ENCODE data around the gene ALAS1. TPM values are rescaled to one million over a fixed set of nuclear protein-coding genes. Genes with fewer than 3 reads are reported as not detected.

ALAS1 gene
- total and polyA plus RNA-seq, 4 donors: 38.7 to 85.1 (median 57.2) TPM

- Histone ChIP-seq H3K4me1 (ENCODE audit: control insufficient read depth in 5 of 5, insufficient read depth in 5 of 5, low read length in 5 of 5) (peaks cover 0 to 15% (median 10%) of the 10 kb centered on the region in 5 donors), H3K36me3 (ENCODE audit: control insufficient read depth in 4 of 4, insufficient read depth in 4 of 4, low read length in 4 of 4) (peaks cover 0 to 24% (median 13%) of the 10 kb centered on the region in 4 donors), H3K9me3 (ENCODE audit: control insufficient read depth in 4 of 4, insufficient read depth in 3 of 4, low read length in 3 of 4) (peaks cover 0 to 3% (median 0%) of the 10 kb centered on the region in 4 donors), H3K9ac (ENCODE audit: insufficient read depth in 1 of 2, low read length in 2 of 2) (peak overlapping the region; percentile 11 to 51), H3K27me3 (ENCODE audit: control insufficient read depth in 3 of 3, insufficient read depth in 3 of 3, low read length in 2 of 3) (no peaks in the 10 kb centered on the region), H3K4me3 (peak overlapping the region; percentile 53), H3K27ac (ENCODE audit: low read depth in 1 of 2, low read length in 1 of 2) (peak overlapping the region in 1 of 2 donors; percentile 88)
- 32 to 54% methylated on average over 8 of the region's 8 CpGs for WGBS, 2 donors
- DNase-seq: peak in 1 of 3 donors; percentile 8
- no peak for ATAC-seq (ENCODE audit: insufficient read depth, low FRiP score)
- TF ChIP-seq CTCF (IDR thresholded peaks at IDR 0.05; ENCODE audit: control extremely low read depth, extremely low read depth): no peak
Observed at GRCh38 chr3:52246264-52246620, 48.3 kb downstream of the ALAS1 start.

GRCh38 chr3:52246728-52247408, 48.9 kb downstream of the ALAS1 start:
- peaks cover 0 to 3% (median 0%) of the 10 kb centered on the region in 4 donors for H3K9me3 ChIP-seq (ENCODE audit: control insufficient read depth in 4 of 4, insufficient read depth in 3 of 4, low read length in 3 of 4)
- H3K9ac ChIP-seq (ENCODE audit: insufficient read depth in 1 of 2, low read length in 2 of 2): no peak overlapping the region
- H3K4me3 ChIP-seq: no peak overlapping the region
- ATAC-seq (ENCODE audit: insufficient read depth, low FRiP score) (no peak), DNase-seq (no peak)
- peak overlapping the region in 1 of 2 donors; percentile 88 for H3K27ac ChIP-seq (ENCODE audit: low read depth in 1 of 2, low read length in 1 of 2)
- no peaks in the 10 kb centered on the region for H3K27me3 ChIP-seq (ENCODE audit: control insufficient read depth in 3 of 3, insufficient read depth in 3 of 3, low read length in 2 of 3)
- no peak for TF ChIP-seq CTCF (IDR thresholded peaks at IDR 0.05; ENCODE audit: control extremely low read depth, extremely low read depth)
- 58 to 69% methylated on average over 14 of the region's 14 CpGs for WGBS, 2 donors
- peaks cover 0 to 15% (median 10%) of the 10 kb centered on the region in 5 donors for H3K4me1 ChIP-seq (ENCODE audit: control insufficient read depth in 5 of 5, insufficient read depth in 5 of 5, low read length in 5 of 5)
- peaks cover 0 to 24% (median 14%) of the 10 kb centered on the region in 4 donors for H3K36me3 ChIP-seq (ENCODE audit: control insufficient read depth in 4 of 4, insufficient read depth in 4 of 4, low read length in 4 of 4)

GRCh38 chr3:52247409-52248164, 49.6 kb downstream of the ALAS1 start:
- ATAC-seq (ENCODE audit: insufficient read depth, low FRiP score): no peak
- TF ChIP-seq CTCF (IDR thresholded peaks at IDR 0.05; ENCODE audit: control extremely low read depth, extremely low read depth): no peak
- no peak for DNase-seq
- peaks cover 0 to 24% (median 16%) of the 10 kb centered on the region in 4 donors for H3K36me3 ChIP-seq (ENCODE audit: control insufficient read depth in 4 of 4, insufficient read depth in 4 of 4, low read length in 4 of 4)
- H3K27ac ChIP-seq (ENCODE audit: low read depth in 1 of 2, low read length in 1 of 2): peak overlapping the region in 1 of 2 donors; percentile 88
- H3K27me3 ChIP-seq (ENCODE audit: control insufficient read depth in 3 of 3, insufficient read depth in 3 of 3, low read length in 2 of 3): no peaks in the 10 kb centered on the region
- 98 to 99% methylated on average over 7 of the region's 7 CpGs for WGBS, 2 donors
- no peak overlapping the region for H3K9ac ChIP-seq (ENCODE audit: insufficient read depth in 1 of 2, low read length in 2 of 2)
- H3K4me1 ChIP-seq (ENCODE audit: control insufficient read depth in 5 of 5, insufficient read depth in 5 of 5, low read length in 5 of 5): peaks cover 0 to 15% (median 10%) of the 10 kb centered on the region in 5 donors
- peaks cover 0 to 3% (median 0%) of the 10 kb centered on the region in 4 donors for H3K9me3 ChIP-seq (ENCODE audit: control insufficient read depth in 4 of 4, insufficient read depth in 3 of 4, low read length in 3 of 4)
- H3K4me3 ChIP-seq: no peak overlapping the region

Data from lung (tissue), 12 donors.